H1 (cell line): ENCODE measurements around the gene LCNL1.

Experiments used
- HDAC6 ChIP-seq: IDR thresholded peaks from one replicate; pipeline ENCODE4 v1.7.1; 2012; ENCODE audit warnings: low read depth, mild to moderate bottlenecking, inconsistent platforms, low read length, moderate library complexity
- JUND ChIP-seq: IDR thresholded peaks from 2 replicates; pipeline ENCODE4 v1.6.1; 2011; ENCODE audit warnings: mild to moderate bottlenecking, improper control_type of control experiment, low read length
- KDM1A ChIP-seq: fragments of 200-600, 300-600 bp; sonication (generic); IDR thresholded peaks from 2 replicates; pipeline ENCODE4 v1.7.1; 2016; ENCODE audit warnings: mild to moderate bottlenecking, low read length, borderline replicate concordance

DNA sequence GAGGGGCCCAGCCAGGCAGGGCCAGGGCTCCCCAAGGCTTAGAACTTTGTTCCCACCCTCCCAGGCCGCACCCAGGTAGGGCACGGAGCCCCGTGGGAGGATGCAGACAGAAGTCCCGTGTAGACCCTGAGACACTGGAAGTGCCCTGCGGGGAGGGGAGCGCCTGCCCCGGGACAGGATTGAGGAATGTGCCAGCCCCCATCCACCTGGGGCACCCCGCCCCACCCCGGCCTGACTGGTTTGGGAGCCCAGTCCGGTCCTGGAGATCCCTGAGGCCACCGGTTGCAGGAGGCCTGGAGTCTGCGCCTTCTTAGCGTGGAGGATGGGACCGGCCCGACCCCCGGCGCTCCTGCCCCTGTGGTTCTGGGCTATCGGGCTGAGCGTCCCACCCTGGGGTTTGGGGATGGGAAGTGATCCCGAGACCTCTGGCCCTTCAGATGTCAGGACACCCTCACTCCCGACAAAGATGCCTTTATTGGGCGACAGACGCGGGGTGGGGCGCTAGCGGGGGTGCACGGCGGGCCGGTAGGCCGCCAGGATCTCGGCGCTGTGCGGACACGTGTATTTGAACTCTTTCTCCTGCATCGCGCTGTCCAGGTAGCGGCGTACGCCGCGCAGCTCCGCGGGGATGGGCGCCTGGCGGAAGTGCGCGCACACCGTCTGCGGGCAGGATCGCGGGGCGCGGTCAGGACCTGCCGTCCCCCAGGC lies 11.5 kb downstream of the LCNL1 start:
- TF ChIP-seq KDM1A: no peak
- no peak for TF ChIP-seq HDAC6
- no peak for TF ChIP-seq JUND
